HG03342 (cell line): ENCODE measurements around the gene IVNS1ABP.
"Not testable (repeated sequence)": the region's sequence is repeated elsewhere in the genome, so short reads cannot be mapped to it uniquely, and the experiment has no call there.

Experiments used
- ATAC-seq: cut with Tn5 transposase; IDR thresholded peaks from one replicate; pipeline ENCODE4 v1.9.1; 2021; ENCODE audit warnings: mild to moderate bottlenecking, moderate library complexity; ENCODE audit not compliant: unreplicated experiment

The IVNS1ABP gene

DNA sequence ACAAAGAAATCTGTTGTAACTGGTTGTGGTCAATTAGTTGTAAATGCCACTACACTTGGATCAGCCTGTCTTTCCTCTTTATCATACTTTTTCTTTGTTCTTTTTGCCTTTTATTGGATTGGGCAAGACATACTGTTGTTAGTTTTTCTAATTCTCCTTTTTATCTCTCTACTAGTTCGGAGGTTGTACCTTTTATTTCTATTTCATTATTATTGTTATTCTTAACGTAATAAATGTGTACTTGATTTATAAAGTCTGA, 59.2 kb downstream of the IVNS1ABP start:
- ATAC-seq = no peak

DNA sequence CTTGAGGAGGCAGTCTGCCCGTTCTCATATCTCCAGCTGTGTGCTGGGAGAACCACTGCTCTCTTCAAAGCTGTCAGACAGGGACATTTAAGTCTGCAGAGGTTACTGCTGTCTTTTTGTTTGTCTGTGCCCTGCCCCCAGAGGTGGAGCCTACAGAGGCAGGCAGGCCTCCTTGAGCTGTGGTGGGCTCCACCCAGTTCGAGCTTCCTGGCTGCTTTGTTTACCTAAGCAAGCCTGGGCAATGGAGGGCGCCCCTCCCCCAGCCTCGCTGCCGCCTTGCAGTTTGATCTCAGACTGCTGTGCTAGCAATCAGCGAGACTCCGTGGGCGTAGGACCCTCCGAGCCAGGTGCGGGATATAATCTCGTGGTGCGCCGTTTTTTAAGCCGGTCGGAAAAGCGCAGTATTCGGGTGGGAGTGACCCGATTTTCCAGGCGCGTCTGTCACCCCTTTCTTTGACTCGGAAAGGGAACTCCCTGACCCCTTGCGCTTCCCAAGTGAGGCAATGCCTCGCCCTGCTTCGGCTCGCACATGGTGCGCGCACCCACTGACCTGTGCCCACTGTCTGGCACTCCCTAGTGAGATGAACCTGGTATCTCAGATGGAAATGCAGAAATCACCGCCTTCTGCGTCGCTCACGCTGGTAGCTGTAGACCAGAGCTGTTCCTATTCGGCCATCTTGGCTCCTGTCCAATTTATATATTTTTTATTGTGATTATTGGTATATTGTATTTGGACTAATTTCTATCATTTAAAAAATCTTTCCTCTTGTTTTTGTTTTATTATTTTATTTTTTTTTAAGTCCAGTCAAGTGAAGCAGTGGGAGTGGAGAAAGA, 59.7 kb downstream of the IVNS1ABP start:
- ATAC-seq = not testable (repeated sequence)

DNA sequence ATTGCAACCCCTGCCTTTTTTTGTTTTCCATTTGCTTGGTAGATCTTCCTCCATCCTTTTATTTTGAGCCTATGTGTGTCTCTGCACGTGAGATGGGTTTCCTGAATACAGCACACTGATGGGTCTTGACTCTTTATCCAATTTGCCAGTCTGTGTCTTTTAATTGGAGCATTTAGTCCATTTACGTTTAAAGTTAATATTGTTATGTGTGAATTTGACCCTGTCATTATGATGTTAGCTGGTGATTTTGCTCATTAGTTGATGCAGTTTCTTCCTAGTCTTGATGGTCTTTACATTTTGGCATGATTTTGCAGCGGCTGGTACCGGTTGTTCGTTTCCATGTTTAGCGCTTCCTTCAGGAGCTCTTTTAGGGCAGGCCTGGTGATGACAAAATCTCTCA, 61.4 kb downstream of the IVNS1ABP start:
- not testable (repeated sequence) for ATAC-seq

DNA sequence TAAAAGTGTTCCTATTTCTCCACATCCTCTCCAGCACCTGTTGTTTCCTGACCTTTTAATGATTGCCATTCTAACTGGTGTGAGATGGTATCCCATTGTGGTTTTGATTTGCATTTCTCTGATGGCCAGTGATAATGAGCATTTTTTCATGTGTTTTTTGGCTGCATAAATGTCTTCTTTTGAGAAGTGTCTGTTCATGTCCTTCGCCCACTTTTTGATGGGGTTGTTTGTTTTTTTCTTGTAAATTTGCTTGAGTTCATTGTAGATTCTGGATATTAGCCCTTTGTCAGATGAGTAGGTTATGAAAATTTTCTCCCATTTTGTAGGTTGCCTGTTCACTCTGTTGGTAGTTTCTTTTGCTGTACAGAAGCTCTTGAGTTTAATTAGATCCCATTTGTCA, 64.6 kb downstream of the IVNS1ABP start:
- not testable (repeated sequence) for ATAC-seq

DNA sequence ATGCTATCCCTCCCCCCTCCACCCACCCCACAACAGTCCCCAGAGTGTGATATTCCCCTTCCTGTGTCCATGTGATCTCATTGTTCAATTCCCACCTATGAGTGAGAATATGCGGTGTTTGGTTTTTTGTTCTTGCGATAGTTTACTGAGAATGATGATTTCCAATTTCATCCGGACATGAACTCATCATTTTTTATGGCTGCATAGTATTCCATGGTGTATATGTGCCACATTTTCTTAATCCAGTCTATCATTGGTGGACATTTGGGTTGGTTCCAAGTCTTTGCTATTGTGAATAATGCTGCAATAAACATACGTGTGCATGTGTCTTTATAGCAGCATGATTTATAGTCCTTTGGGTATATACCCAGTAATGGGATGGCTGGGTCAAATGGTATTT, 65.1 kb downstream of the IVNS1ABP start:
- ATAC-seq = not testable (repeated sequence)

DNA sequence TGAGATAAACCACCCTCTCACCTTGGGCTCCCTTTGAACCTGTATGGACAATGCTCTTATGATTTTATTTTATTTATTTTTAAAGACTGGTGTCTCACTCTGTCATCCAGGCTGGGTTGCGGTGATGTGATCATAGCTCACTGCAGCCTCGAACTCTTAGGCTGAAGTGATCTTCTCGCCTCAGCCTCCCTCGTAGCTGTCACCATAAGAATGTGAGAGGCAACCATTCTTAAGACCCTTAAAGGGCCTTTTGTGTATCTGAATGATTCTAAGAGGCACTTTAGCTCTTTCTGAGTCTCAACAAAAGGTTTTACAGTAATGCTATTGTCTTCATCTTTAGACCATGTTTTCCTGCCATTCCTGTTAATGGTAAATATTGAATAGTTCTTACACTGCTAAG, 67.0 kb downstream of the IVNS1ABP start:
- ATAC-seq = no peak

DNA sequence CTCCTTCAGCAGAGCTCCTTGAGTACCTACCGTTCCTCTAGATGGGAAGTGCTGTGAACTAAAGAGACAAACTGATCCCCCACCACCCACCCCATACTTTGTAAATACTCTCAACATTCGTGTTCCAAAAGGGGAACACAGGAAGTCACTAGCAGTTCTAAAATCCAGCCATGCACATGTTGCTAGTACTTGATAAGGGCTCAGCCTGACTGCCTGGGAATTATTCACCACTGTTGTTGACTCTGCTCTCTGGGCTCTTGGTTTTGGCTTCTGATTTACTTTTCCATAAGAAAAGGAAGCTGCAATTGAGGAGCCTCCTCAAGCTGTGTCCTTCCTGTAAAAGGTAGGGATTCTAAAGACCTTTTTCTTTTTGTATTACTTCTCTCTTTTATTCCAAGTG, 67.5 kb downstream of the IVNS1ABP start:
- no peak for ATAC-seq
